HG03432 (cell line): ENCODE measurements around the gene FAM171A2.
"Not testable (repeated sequence)": the region's sequence is repeated elsewhere in the genome, so short reads cannot be mapped to it uniquely, and the experiment has no call there.

ENCODE experiments used
- ATAC-seq: cut with Tn5 transposase; IDR thresholded peaks from one replicate; pipeline ENCODE4 v1.9.1; 2021; ENCODE audit warnings: mild to moderate bottlenecking, moderate library complexity; ENCODE audit not compliant: unreplicated experiment

Gene FAM171A2

DNA sequence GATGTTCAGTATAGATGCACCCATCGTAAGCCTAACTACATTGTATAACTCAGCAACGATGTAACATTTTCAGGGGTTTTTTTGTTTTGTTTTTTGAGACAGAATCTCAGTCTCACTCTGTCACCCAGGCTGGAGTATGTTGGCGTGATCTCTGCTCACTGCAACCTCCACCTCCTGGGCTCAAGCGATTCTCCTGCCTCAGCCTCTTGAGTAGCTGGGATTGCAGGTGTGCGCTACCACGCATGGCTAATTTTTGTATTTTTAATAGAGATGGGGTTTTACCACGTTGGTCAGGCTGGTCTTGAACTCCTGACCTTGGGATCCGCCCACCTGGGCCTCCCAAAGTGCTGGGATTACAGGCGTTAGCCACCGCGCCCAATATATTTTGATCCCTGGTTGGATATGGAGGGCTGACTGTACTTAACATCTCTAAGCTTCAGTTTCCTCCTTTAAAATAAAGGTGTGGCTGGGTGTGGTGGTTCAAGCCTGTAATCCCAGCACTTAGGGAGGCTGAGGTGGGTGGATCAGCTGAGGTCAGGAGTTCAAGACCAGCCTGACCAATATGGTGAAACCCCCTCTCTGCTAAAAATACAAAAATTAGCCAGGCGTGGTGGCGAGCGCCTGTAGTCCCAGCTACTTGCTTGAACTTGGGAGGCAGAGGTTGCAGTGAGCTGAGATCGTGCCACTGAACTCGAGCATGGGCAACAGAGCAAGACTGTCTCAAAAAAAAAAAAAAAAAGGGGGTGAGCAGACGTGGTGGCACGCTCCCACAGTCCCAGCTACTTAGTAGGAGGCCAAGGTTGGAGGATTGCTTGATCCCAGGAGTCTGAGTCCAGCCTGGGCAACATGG, 16.2 kb downstream of the FAM171A2 start:
- not testable (repeated sequence) for ATAC-seq

DNA sequence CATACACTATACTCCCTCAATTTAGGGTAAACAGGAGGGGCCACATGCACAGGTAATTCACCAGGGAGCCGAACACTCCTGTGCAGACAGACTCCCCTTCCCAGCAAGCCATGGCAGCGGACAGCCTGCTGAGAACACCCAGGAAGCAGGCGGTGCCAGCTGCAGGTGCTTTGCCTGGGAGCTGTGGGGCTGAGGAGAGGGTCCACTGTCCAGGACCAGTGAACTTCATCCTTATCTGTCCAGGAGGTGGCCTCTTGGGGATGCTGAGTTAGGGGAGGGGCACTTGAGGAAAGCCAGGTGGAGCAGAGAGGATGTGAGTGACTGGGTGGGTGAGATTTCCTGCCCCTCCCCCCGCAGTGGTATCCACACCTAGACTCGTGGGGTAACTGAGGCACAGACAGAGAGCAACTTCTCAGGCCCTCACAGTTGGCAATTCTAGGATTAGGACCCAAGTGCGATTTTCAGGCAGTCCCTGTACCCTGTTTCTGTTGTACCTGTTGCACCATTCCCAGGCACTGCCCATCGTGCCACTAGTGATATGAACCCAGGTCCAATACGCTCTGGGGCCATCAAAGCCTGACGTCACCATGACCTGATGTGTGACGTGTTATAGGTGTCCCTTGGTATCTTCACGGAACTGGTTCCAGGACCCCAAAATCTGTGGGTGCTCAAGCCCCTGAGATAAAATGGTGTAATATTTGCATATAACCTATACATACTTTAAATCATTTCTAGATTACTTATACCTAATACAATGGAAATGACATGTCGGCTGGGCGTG, 17.4 kb downstream of the FAM171A2 start:
- ATAC-seq = no peak

DNA sequence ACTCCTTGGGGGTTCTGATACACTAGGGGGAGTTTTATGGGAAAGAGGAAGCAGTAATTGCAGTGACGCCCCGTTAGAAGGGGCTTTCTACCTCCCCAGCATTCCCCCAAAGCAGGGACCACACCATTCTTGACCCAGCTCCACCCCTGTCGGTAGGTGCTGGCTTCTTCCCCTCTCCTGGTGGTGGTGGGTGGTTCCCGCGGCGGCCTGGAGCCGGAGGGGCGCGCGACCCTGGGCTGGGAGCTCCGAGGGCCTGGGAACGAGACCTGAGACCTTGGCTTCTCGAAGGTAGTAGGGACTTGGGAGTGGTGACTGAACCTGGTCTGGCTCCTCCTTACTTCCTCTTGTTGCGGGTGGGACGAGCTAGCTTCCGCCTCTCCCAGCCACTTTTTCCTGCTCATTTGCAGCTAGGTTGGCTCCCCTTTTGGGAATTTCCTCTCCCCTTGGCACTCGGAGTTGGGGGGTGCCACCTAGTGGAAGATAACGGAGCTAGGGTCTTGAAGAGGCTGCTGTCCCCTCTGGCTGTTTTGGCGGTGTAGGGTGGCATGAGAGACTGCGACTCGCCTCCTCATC, 18.1 kb downstream of the FAM171A2 start:
- ATAC-seq = peak; percentile 7

DNA sequence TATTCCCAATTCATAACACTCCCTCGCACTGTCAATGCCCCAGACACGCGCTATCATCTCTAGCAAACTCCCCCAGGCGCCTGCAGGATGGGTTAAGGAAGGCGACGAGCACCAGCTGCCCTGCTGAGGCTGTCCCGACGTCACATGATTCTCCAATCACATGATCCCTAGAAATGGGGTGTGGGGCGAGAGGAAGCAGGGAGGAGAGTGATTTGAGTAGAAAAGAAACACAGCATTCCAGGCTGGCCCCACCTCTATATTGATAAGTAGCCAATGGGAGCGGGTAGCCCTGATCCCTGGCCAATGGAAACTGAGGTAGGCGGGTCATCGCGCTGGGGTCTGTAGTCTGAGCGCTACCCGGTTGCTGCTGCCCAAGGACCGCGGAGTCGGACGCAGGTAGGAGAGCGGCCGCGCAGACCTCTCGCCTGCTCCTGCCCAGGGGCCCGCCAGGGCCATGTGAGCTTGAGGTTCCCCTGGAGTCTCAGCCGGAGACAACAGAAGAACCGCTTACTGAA, 18.7 kb downstream of the FAM171A2 start, which contains the start of gene GRN:
GRN (plus strand) TSS at position 364 of the 515 bp plus-strand sequence. CDS start 3,863 bp downstream, outside the sequence.
- ATAC-seq = peak; percentile 54

DNA sequence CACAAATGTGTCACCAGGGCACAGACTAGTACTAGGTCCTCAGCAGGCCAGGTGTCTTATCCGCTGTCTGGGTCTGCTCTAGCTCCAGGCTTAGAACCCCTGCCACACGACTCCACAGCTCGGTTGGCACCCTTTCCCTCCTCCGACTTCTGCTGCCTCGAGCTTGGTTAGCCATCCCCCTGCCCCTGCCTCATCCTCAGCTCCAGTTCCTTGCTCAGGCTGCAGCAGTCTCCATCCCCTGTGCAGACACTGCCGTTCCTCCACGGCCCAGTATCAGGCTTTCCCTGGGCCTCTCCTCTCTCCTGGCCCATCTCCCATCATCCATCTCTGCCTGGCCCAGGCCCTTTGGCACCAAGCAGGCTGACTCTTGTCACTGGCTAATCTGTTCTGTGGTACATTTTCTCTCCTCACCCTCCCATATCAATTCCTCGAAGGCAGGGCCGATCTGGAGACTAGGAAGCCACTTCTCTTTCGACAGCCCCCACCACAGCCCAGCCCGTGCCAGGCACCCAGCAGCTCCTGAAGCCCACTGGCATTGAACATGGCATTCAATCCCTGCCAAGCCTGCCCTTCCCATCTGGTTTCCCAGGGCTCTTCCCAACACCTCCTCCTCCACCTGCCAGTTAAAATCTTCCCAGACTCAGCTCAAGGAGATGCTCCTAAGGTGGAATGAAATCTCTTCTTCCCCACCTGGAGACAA, 20.0 kb downstream of the FAM171A2 start:
- ATAC-seq = no peak

DNA sequence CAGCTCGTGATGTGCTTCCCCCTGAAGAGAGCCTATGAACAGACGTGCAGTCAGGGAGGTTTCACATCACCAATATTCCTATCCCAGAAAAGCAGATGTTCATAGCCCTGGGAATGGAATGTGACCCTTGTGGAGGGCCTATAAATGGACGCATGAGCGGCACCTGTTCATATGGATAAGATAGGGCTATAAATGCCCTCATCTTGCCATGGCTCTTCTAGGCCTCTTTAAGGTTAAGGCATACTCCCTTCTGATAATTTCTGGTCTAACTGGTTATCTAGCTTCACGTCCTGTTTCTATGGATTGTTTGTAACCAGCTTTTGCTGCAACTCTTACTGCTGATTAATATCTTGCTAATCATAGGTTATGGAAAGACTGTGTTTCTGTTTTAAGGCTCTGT, 23.1 kb downstream of the FAM171A2 start:
- ATAC-seq = not testable (repeated sequence)

DNA sequence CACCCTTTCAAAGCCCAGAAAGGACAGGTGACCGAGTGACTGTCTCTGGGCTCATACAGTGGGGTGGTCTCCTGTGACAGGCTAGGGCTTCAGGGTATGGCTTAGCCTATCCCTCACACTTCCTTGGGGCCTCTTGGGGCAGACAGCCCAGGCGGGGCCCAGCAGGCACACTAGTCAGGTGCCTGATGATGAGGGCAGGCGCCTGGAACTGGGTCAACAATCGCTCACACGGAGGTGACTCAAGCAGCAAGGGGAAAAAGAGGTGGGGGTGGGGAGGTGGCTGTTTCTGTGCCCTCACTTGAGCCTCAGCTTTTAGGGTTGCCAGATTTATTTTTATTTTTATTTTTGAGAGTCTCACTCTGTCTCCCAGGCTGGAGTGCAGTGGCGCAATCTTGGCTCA, 25.0 kb downstream of the FAM171A2 start:
- no peak for ATAC-seq

DNA sequence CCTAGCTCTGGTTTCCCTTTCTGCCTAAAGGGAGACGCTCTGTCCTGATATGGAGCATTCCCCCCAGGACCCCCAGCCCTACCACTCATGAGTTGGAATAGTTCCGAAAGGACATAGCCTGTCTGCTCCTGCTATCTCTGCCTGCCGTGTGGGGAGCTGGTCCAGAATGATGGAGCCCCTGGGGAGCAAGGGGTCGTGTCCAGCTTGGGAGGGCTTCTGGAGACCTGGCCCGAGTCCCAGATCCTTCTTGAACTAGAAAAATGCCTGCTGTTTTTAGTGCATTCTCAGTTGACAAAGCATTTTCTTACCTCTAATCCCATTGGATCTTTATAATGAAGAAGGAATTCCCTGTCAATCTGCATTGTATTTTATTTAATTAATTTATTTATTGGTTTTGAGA, 27.7 kb downstream of the FAM171A2 start:
- ATAC-seq = no peak

DNA sequence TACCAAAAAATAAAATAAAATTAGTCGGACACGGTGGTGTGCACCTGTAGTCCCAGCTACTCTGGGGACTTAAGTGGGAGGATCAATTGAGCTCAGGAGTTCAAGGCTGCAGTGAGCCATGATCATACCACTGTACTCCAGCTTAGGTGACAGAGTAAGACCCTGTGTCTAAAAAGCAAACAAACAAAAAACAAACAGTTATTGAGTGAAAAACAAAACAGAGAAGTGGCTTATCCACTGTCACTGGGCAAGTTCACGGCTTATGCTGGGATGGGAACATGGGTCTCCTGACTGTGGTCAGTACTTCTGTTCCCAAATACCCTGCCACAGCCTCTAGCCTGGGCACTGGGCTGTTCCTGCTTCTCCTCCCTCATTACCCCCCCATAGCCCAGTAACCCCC, 28.1 kb downstream of the FAM171A2 start:
- no peak for ATAC-seq

DNA sequence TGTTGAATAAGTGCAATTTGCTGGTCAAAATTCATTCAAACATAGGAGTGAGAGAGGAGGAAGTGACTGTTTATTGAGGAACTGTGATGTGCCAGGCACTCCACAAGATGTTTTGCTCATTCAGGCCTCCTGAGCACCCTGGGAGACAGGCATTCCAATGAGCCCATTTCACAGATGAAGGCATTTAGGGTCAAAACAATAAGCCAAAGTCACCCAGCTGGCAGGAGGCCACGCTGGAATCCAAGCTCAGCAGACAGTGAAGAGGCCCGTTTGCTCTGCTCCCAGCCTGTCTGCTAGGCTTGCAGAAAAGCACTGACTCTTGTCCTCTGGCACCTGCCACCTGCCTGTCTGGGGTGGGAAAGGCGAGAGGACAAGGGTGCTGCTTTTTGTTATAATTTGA, 28.9 kb downstream of the FAM171A2 start:
- ATAC-seq = no peak

DNA sequence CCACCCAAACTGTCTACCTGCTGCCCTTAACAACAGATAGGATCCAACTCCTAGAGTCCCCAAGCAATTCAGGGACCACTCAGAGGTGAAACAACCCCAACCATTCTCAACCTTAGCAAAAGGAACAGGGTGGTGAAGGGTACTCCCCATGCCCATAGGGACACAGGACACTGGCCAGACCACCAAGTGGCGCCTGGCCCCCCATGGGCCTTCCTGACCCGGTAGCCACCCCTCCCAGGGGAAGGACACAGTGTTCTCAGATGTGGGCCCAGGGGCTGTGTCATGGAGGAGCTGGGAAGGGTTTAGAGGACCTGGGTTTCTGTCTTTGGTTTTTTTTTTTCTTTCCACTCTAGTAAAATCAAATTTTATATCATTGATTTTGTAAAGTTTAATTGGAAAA, 29.3 kb downstream of the FAM171A2 start:
- ATAC-seq = no peak

DNA sequence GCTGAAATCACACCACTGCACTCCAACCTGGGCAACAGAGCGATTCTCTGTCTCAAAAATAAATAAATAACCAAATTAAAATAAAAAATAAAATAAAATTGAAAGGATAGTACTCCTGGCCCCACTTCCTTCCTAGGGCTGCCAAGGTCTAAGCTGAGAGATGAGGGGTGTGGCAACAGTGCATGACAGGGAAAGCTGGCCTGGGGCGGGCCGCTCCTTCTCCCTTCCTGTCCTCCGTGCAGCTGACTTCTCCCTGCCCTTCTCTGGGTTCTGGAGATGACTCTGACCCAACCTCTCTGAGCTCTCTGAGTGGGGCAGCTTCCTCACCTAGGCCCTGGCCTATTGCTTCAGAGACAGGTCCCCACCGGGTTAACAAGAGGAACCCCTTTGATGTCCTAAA, 30.3 kb downstream of the FAM171A2 start:
- no peak for ATAC-seq

DNA sequence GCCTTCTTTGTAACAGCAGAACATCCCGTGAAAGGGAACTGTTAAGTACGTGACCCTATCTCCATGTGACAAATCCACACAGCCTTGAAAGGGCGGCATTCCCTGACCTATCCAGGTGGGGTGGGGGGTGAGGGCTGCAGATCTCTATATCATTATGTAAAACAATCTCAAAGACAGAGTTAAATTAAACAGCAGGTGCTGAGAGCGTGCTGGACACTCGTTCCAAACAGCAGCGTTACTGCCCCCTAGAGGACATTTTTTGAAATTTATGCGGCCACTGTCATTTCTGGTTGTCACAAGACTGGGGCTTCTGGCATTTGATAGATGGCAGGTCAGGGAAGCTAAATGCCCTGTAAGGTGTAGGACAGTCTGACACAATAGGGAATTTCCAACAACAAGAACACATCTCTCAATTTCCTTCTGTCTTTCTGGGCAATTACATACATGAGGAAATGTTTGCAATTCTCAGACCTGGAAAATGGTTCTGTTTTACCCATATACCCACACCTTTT, 32.3 kb downstream of the FAM171A2 start:
- ATAC-seq = no peak

DNA sequence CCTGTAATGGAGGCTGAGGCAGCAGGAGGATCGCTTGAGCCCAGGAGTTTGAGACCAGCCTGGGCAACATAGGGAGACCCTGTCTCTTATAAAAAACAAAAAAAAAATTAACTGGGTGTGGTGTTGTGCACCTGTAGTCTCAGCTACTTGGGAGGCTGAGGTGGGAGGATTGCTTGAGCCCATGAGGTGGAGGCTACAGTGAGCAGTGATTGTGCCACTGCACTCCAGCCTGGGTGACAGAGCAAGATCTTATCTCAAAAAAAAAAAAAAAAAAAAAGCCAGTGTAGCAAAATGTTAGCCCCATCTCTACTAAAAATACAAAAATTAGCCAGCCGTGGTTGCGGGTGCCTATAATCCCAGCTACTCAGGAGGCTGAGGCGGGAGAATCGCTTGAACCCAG, 33.4 kb downstream of the FAM171A2 start:
- ATAC-seq = not testable (repeated sequence)

DNA sequence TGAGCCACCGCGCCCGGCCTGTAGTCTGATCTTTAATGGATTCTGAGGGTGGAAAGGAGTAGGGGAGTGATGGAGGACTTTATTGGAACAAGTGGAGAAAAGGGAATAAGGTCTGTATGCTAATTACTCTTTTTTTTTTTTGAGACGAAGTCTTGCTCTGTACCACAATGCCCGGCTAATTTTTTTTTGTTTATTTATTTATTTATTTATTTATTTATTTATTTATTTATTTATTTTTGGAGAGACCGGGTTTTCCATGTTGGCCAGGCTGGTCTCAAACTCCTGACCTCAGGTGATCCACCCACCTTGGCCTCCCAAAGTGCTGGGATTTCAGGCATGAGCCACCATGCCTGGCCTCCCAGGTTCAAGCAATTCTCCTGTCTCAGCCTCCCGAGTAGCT, 34.1 kb downstream of the FAM171A2 start:
- not testable (repeated sequence) for ATAC-seq

DNA sequence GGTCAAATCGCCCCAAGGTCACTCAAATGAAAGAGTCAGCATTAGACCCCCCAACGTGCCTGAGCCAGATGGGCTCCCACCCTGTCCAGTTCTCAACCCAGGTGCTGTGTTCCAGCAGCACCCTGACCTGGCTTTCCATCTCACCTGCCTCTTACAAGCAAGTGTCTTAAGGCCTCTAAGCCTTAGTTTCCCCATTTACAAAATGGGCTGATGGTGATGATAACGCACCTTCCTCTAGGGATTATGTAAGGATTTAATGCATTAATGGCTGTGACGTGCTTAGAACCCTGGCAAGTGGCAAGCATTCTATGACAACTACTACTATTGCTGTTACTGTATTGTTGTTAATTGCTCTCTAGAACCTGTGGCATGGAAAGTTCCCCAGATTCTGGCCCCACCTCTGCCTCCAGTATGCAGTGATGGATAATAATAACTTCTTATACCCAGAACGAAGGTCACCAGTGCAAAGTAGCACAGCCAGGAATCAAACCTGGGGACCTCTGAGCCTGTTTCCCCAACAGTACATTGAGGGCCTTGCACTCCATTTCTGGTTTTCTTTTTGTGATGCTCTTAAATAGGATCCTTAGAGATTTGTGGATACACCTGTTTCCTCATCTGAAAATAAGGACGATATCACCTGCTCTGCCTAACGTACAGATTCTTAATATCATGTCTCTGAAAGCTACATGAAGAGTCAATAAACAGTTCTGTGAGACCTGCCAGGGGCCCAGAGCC, 35.8 kb downstream of the FAM171A2 start:
- ATAC-seq = no peak

DNA sequence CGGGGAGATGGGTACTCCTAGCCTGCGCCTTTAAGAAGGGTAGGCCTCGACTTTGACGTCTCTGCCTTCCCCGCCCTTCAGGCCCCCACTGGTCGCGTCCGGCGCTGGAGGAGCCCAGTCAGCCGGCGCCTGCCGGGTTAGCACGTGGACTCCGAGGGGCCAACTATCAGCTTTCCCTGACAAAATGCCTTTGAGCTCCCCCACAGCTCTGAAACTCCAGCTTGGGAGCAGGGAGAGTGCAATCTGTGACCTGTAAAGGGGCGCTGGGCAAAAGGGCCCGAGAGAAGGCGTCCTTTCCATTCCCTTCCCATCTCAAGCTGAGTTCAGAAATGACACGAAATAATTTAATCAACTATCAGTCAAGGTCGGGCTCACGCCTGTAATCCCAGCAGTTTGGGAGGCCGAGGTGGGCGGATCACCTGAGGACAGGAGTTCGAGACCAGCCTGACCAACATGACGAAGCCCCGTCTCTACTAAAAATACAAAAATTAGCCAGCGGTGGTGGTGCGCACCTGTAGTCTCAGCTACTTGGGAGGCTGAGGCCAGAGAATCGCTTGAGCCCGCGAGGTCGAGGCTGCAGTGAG, 36.7 kb downstream of the FAM171A2 start:
- ATAC-seq = peak; percentile 45

DNA sequence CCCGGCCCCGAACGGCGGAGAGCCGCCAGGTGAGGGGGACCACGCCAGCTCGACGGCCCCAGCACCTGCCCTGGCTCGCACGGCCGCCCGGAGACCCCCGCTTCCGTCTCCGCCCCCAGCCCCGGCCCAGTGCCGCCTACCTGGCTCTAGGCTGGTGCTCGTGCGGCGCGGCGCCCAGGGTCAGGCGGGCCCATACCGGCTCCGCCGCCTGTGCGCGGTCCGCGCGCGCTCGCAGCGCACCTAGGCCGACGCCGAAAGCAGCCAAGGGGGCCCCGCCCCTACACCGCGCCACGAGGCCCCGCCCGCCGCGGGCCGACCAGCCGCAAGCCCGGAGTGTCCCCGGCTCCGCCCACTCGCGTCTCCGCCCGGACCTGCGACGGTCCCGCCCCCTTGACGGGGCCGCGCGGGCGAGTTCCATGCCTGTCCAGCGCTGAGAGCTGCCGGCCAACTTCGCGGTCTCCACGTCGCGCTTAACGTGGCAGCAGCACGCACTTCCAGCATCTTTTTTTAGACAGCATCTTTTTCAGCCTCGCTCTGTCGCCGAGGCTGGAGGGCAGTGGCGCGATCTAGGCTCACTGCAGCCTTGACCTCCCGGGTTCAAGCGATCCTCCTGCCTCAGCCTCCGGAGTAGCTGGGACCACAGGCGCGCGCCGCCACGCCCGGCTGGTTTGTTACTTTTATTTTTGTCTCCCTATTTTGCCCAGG, 38.9 kb downstream of the FAM171A2 start, which contains the start of gene SLC25A39:
SLC25A39 (minus strand) TSS at position 253 of the 705 bp plus-strand sequence. CDS start 1,261 bp downstream, outside the sequence.
- peak; percentile 75 for ATAC-seq

DNA sequence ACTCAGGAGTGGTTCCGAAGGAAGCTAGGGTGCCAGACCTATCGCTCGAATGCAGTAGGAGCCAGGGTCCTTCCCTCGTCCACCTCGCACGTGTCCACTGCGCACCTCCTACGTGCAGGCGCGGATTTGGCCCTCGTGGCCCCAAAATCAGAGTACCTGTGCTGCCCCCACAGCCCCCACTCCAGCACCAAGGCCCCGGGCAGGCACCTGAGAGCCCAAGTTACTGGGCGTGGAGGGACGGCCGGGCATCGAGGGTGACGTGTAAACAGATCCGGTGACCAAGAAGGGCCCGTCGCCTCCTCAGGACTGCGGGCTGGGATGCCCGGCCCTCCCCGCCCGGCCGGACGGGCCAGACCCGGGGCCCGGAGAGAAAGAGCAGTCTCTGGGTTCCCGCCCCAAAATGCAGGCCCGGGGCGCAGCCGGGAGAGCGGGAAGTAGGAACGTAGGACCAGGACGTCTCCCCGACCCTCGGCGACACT, 39.5 kb downstream of the FAM171A2 start:
- ATAC-seq = peak; percentile 2
